ENCODE results near the gene ELMO1.

ELMO1 gene

GRCh38 chr7:37267251-37267650 is 181.4 kb downstream of the ELMO1 start:
- no peak for DNase-seq (ENCODE audit: low read depth)

- no peak for DNase-seq (ENCODE audit: low read depth)
Observed at GRCh38 chr7:37265876-37266275, 182.8 kb downstream of the ELMO1 start.

- no peak for DNase-seq (ENCODE audit: low read depth)
Observed at GRCh38 chr7:37265006-37265405, 183.7 kb downstream of the ELMO1 start.

DNA sequence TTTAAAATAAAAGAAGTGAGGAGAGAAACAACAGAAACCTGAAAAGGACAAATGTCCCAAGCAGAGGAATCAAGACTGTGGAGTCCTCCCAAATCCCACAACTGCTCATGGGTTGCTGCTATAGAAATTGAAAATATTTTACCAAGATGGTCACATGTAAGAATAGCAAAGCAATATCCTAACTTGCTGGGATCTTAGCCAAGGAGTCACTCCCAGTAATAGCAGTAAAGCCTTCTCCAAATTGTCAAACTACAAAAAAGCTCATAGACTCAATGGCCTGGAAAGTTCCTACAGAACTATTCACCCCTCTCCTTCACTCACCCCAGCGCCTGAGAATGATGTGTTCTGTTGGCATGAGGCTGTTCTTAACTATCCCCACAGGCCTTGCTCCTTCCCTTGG is 186.5 kb downstream of the ELMO1 start:
- no peak for DNase-seq (ENCODE audit: low read depth)

GRCh38 chr7:37259319-37259821 is 189.3 kb downstream of the ELMO1 start:
- no peak for DNase-seq (ENCODE audit: low read depth)

GRCh38 chr7:37256631-37257030 is 192.0 kb downstream of the ELMO1 start:
- no peak for DNase-seq (ENCODE audit: low read depth)

- no peak for DNase-seq (ENCODE audit: low read depth)
Observed at GRCh38 chr7:37255327-37255944, 193.2 kb downstream of the ELMO1 start.

GRCh38 chr7:37251222-37251621 is 197.4 kb downstream of the ELMO1 start:
- DNase-seq (ENCODE audit: low read depth): no peak

- DNase-seq (ENCODE audit: low read depth): no peak
Observed at GRCh38 chr7:37249240-37249639, 199.4 kb downstream of the ELMO1 start.

DNA sequence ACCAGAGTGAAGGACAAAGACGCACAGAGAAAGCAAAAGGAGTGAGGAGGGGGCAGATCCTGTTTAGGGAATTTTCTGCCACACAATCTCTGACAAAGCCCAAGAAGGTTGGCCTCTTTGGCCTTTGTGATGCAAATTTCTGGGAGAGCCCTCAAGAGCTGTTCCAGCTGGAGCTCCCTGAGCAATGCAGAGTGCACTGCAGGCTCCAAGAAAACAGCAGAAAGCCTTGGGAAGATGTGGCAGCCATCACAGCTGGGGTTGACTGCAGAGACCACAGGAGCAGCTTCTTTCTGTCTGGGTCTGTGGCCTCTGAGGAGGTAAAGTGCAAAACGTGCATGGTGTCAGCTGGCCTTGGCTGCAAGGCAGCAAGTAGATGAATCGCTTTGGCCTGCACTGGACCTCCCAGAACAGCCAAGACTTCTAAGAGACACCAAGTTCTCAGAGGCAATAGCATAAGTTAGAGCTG is 200.2 kb downstream of the ELMO1 start:
- DNase-seq (ENCODE audit: low read depth): no peak

DNA sequence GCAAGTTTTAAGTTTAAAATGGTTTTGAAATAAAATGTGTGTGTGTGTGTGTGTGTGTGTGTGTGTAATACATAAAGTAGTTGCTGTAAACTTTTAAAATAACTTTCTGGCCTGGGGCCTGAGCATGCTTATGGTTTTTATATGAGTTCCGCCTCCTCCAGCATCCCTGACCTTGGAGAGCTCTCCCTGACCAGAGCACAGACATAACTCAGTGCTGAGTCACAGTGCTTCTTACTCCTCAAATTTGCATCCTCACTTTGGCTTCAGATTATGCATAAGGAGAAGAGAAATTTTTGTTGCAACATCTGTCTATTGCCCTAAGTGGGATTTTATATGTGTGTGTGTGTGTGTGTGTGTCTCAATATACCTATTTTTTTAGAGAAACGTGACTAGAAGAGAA is 200.8 kb downstream of the ELMO1 start:
- peak; percentile 13 for DNase-seq (ENCODE audit: low read depth)

GRCh38 chr7:37245590-37245989 is 203.1 kb downstream of the ELMO1 start:
- DNase-seq (ENCODE audit: low read depth): no peak

DNA sequence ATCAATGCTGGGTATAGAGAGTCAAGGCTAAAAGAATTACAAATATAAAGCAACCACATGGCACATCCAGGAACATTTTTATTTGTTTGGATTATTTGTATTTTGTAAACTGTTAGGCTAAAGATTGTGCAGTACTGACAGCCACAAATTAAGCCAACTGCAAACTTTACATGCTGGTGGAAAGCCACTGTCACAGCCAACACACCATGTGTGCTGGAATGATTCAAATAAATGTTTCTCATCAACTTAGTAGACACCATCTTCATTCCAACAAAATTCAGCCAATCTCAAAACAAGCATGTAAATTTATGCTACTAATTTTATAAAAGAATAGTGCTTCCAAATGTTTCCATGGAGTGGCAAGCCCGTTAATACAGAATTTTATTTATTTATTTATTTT is 211.8 kb downstream of the ELMO1 start:
- no peak for DNase-seq (ENCODE audit: low read depth)

- no peak for DNase-seq (ENCODE audit: low read depth)
Observed at GRCh38 chr7:37235813-37236212, 212.9 kb downstream of the ELMO1 start.

- DNase-seq (ENCODE audit: low read depth): no peak
Observed at GRCh38 chr7:37234928-37235327, 213.7 kb downstream of the ELMO1 start.

- no peak for DNase-seq (ENCODE audit: low read depth)
Observed at GRCh38 chr7:37234334-37234733, 214.3 kb downstream of the ELMO1 start.

- no peak for DNase-seq (ENCODE audit: low read depth)
Observed at GRCh38 chr7:37231613-37232012, 217.1 kb downstream of the ELMO1 start.

DNA sequence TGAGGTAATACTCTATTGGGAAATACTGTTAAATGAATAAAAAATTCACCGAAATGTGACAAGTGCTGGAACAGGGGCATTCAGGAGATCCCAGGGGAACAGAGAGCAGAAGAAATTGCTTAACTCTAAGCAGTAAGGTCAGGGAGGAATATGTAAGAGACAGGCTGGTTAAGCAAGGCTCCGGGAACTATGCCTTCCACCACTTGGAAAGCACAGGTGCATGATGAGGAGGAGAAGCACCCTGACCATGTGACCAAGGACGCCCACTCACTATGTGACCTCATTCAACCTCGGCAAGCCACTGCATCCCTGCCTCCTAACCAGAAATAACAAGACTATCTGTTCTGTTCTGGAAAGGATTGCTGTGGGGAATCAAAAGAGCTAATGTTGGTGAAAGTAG is 218.4 kb downstream of the ELMO1 start:
- no peak for DNase-seq (ENCODE audit: low read depth)

DNA sequence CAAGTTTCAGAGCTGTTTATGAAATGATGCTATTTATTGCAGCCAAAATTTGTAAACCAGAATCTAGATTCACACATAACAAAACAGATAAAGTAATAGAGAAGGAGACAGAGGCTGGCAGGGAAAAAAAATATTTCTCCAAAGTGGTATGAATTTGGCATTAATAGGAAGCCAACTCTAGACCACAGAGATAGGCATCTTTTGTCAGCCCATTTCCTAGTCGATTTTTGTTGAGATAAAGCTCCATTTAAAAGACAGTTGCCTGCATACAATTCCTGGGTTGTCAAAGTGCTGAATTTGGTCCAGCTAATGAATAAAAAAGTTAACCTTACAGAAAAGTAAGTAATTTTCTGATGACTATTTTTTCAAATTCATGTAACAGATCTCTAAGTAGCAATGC is 219.3 kb downstream of the ELMO1 start:
- no peak for DNase-seq (ENCODE audit: low read depth)

DNA sequence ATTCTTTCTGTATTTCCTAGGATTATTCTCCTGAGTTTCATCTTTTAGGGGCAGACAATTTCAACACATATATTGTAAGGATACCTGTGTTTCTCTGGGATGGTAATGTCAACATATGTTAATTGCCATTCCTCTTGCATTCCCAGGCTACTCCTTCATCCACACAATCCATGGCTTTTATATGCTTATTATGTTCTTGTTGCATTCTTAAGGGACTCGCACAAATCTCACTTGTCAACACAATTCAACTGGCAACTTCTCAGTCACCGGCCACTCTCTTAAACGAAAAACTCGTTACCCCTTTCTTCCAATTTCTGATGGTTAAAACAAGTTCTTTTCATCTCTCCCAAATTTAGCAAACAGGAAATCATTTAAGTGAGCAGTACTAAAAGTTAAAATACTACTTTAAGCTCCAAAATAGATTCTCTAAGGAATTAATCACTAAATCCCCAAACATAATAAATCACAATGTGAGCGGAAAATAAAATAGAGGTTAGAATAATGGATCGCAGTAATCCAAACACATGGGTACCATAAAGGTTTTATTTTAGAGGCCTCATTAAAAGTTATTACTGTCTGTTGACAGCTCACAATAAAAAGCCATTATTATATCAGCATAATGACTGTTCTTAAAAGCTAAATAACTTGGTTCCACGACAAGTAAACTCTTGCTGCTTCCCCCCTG is 223.2 kb downstream of the ELMO1 start:
- no peak for DNase-seq (ENCODE audit: low read depth)

DNA sequence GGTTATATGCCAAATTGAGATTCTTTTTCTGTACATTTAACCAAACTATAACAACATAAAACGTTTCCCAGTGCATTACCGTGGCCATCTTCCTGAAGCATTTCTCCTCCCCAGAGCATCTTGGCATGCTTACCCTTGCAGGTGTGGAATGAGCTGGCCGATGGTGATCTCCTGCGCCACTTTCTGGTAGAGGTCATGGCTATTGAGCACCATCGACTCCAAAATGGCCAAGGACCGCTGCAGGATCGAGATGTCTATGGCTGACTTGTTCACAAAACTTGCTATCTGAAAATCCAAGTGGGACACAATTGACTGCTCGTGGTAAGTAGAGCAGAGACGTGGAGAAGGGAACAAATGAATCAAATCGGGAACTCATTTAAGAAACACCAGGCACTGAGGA is 223.9 kb downstream of the ELMO1 start:
- DNase-seq (ENCODE audit: low read depth): no peak

DNA sequence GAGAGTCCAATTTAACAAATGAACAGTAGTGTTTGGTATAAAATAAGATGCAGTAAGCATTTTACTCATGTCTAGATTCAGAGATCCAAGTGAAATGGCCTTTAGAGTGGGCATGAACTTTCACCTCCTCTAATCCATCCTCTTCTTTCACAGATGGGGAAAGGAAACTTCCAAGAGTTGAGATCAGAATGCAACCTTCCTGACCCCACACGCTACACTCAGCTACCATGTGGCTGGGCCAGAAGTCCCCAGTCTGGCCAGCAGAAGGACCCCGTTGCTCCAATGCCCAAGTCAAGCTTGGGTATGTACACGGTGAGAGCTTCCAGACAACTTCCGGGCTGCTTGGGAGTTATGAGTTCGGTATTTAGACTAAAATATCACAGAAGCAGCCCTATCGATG is 228.0 kb downstream of the ELMO1 start:
- no peak for DNase-seq (ENCODE audit: low read depth)

- DNase-seq (ENCODE audit: low read depth): no peak
Observed at GRCh38 chr7:37218956-37219355, 229.7 kb downstream of the ELMO1 start.

GRCh38 chr7:37216923-37217322 is 231.7 kb downstream of the ELMO1 start:
- DNase-seq (ENCODE audit: low read depth): no peak

All from HS-5 (cell line).